Sigmoid colon (tissue), 4 donors: ENCODE measurements around the gene CNNM2.

Source experiments
- CTCF ChIP-seq, 4 experiments: fragments of 450-650 bp in 3 of 4; fragments of 200-600 bp in 1 of 4; IDR thresholded peaks; one replicate each; pipeline ENCODE4 v1.5.1; 2016 to 2019; ENCODE audit warnings: antibody characterized with exemption in 4 of 4, mild to moderate bottlenecking in 3 of 4, moderate library complexity in 2 of 4
- EP300 ChIP-seq, 4 donors: sonication (generic); formaldehyde crosslinking; IDR thresholded peaks; one replicate each; pipeline ENCODE4 v1.6.1; 2017; ENCODE audit warnings: antibody characterized with exemption in 4 of 4
- POLR2A ChIP-seq, 2 donors: fragments of 450-650 bp; IDR thresholded peaks; one replicate each; pipeline ENCODE4 v1.6.1; 2016; ENCODE audit warnings: antibody characterized with exemption in 2 of 2, mild to moderate bottlenecking in 2 of 2, moderate library complexity in 2 of 2
- POLR2AphosphoS5 ChIP-seq, 4 donors: sonication (generic); formaldehyde crosslinking; IDR thresholded peaks; one replicate each; pipeline ENCODE4 v1.6.1; 2017; ENCODE audit warnings: antibody characterized with exemption in 4 of 4

- no peak for TF ChIP-seq EP300 (IDR thresholded peaks at IDR 0.05)
- TF ChIP-seq POLR2A (IDR thresholded peaks at IDR 0.05) = no peak
- no peak for TF ChIP-seq CTCF (IDR thresholded peaks at IDR 0.05)
- TF ChIP-seq POLR2AphosphoS5 (IDR thresholded peaks at IDR 0.05) = no peak
Measured at GRCh38 chr10:103082683-103083082, 164.6 kb downstream of the CNNM2 start.
